ENCODE results near the gene DRD2.

Gene DRD2

GRCh38 chr11:113410414-113411135 lies 64.6 kb downstream of the DRD2 start:
- POLR2A ChIA-PET, result no interaction called here
- no peak for DNase-seq (ENCODE audit: extremely low spot score)
- no peak for TF ChIP-seq CTCF (IDR thresholded peaks at IDR 0.05; ENCODE audit: control extremely low read depth, extremely low read depth, low read depth, missing control alignments)
- CTCF ChIA-PET, result interaction anchor here (1.0 kb wide), 1 partner anchor 21 kb away, joined by 3 read pairs; no protein-coding TSS in a partner anchor

GRCh38 chr11:113409526-113409925 lies 65.7 kb downstream of the DRD2 start:
- TF ChIP-seq CTCF (IDR thresholded peaks at IDR 0.05; ENCODE audit: control extremely low read depth, extremely low read depth, low read depth, missing control alignments), result no peak
- CTCF ChIA-PET, result no interaction called here
- POLR2A ChIA-PET, result no interaction called here
- no peak for DNase-seq (ENCODE audit: extremely low spot score)

GRCh38 chr11:113408887-113409286 lies 66.3 kb downstream of the DRD2 start:
- no peak for DNase-seq (ENCODE audit: extremely low spot score)
- TF ChIP-seq CTCF (IDR thresholded peaks at IDR 0.05; ENCODE audit: control extremely low read depth, extremely low read depth, low read depth, missing control alignments), result no peak
- ChIA-PET CTCF (no interaction called here), POLR2A (no interaction called here)

GRCh38 chr11:113408206-113408605 lies 67.0 kb downstream of the DRD2 start:
- POLR2A ChIA-PET, result no interaction called here
- DNase-seq (ENCODE audit: extremely low spot score), result no peak
- CTCF ChIA-PET, result no interaction called here
- TF ChIP-seq CTCF (IDR thresholded peaks at IDR 0.05; ENCODE audit: control extremely low read depth, extremely low read depth, low read depth, missing control alignments), result no peak

- ChIA-PET POLR2A (no interaction called here), CTCF (interaction anchor here (1.0 to 1.2 kb wide), 2 partner anchors 26 to 30 kb away, joined by 3 read pairs; no protein-coding TSS in a partner anchor)
- TF ChIP-seq CTCF (IDR thresholded peaks at IDR 0.05; ENCODE audit: control extremely low read depth, extremely low read depth, low read depth, missing control alignments), result no peak
- no peak for DNase-seq (ENCODE audit: extremely low spot score)
Measured at GRCh38 chr11:113407163-113407562, 68.0 kb downstream of the DRD2 start.

GRCh38 chr11:113405724-113406478 lies 69.3 kb downstream of the DRD2 start:
- no peak for TF ChIP-seq CTCF (IDR thresholded peaks at IDR 0.05; ENCODE audit: control extremely low read depth, extremely low read depth, low read depth, missing control alignments)
- DNase-seq (ENCODE audit: extremely low spot score), result no peak
- POLR2A ChIA-PET, result no interaction called here
- CTCF ChIA-PET, result interaction anchor here (0.8 kb wide), 1 partner anchor 99 kb away, joined by 3 read pairs; no protein-coding TSS in a partner anchor
